GM12892 (cell line): ENCODE measurements around the gene TCF7L1.

Experiments used
- POLR2A ChIP-seq: IDR thresholded peaks from 2 replicates; pipeline ENCODE4 v1.6.1; 2011; ENCODE audit warnings: low read depth, low read length, control low read depth
- POLR2AphosphoS5 ChIP-seq: IDR thresholded peaks from 2 replicates; pipeline ENCODE4 v1.6.1; 2011; ENCODE audit warnings: low read depth, low read length, control low read depth
- TAF1 ChIP-seq: IDR thresholded peaks from 2 replicates; pipeline ENCODE4 v1.6.1; 2011; ENCODE audit warnings: low read depth, mild to moderate bottlenecking, control low read depth, low read length, borderline replicate concordance

DNA sequence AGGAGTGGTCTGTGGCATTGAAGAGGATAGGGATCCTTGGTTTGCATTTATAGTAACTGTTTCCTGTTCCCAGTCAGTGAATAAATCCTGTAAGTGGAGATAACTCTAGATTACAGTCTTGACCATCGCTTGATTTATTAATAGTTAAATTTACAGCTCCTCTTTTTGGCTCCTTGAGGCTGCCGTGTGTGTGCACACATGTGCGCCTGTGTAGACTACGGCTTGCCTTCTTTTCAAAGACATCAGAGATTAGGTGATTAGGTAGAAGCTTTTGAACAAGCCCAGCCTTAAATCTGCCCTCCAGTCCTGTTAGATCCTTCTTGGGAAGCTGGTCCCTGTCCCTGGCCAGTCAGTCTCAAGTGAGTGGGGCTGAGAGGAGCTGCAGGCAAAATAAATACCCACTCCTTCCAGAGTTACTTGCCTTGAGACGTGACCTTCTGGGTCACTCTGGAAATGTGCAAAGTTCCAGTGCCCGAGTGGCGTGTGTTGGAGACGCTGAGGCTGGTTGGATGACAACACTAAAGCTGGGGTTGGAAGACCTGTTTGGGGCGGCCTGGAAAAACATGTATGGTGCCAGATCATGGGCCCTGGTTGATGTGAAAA lies 32.0 kb downstream of the TCF7L1 start:
- no peak for TF ChIP-seq POLR2A
- TF ChIP-seq POLR2AphosphoS5 = no peak
- TF ChIP-seq TAF1 = no peak
